Activated T-helper 2 cell treated with anti-CD3 and anti-CD28 coated beads, Interferon-gamma antibody, Interleukin-2, Interleukin-4, amounts not matched to agents 10 μg/mL and 5 μg/mL and 100 μg/mL, durations not matched to agents 14 hours and 24 hours and 36 hours (primary cell): ENCODE data around the gene B3GALT2. TPM values are rescaled to one million over a fixed set of nuclear protein-coding genes. Genes with fewer than 3 reads are reported as not detected.
"Not testable (repeated sequence)": the region's sequence is repeated elsewhere in the genome, so short reads cannot be mapped to it uniquely, and the experiment has no call there.

Experiments
- DNase-seq: peaks from one replicate; pipeline ENCODE4 v3.0.0; 2021; ENCODE audit warnings: low spot score
- H3K27ac Mint-ChIP-seq: one replicate; pipeline ENCODE4 v1.8.0; 2021; ENCODE audit warnings: mixed read lengths
- H3K27me3 Mint-ChIP-seq: one replicate; pipeline ENCODE4 v1.8.0; 2021; ENCODE audit warnings: low read depth, mixed read lengths
- H3K36me3 Mint-ChIP-seq: one replicate; pipeline ENCODE4 v1.8.0; 2021; ENCODE audit warnings: low read depth, mixed read lengths
- H3K4me1 Mint-ChIP-seq: one replicate; pipeline ENCODE4 v1.8.0; 2021; ENCODE audit warnings: low read depth, mixed read lengths
- H3K4me3 Mint-ChIP-seq: one replicate; pipeline ENCODE4 v1.8.0; 2021; ENCODE audit warnings: low read depth, mild to moderate bottlenecking, moderate library complexity, mixed read lengths
- H3K9me3 Mint-ChIP-seq: one replicate; pipeline ENCODE4 v1.8.0; 2021; ENCODE audit warnings: mixed read lengths
- intact Hi-C: fragments of 100-400 bp; cut with micrococcal nuclease; formaldehyde crosslinking; loops from one replicate; pipeline ENCODE4 v1.15.1; 2023
- total RNA-seq: library from RNA; stranded (reverse); gene quantifications from 2 replicates; pipeline ENCODE4 v1.2.3, GENCODE V29; 2022

The B3GALT2 gene
- total RNA-seq, 1 donor from 2014 or later, result not detected

DNA sequence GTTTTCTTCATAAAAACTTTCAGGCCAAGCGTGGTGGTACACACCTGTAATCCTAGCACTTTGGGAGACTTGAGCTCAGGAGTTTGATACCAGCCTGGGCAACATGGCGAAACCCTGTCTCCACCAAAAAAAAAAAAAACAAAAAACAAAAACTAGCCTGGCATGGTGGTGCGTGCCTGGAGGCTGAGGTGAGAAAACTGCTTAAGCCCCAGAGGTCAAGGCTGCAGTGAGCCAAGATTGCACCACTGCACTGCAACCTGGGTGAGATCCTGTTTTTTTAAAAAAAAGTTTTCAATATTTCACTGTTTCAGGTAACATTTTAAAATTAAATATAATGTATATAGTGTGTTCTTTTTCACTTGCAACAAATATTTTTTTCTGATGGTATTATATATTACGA lies 13.5 kb upstream of the B3GALT2 start:
- Mint-ChIP-seq H3K4me3 (no peak overlapping the region), H3K27ac (no peak overlapping the region), H3K27me3 (no peaks in the 10 kb centered on the region), H3K36me3 (peaks cover 36% of the 10 kb centered on the region), H3K9me3 (no peaks in the 10 kb centered on the region), H3K4me1 (peaks cover 14% of the 10 kb centered on the region)
- no peak for DNase-seq
- intact Hi-C loops, result no loop called here

DNA sequence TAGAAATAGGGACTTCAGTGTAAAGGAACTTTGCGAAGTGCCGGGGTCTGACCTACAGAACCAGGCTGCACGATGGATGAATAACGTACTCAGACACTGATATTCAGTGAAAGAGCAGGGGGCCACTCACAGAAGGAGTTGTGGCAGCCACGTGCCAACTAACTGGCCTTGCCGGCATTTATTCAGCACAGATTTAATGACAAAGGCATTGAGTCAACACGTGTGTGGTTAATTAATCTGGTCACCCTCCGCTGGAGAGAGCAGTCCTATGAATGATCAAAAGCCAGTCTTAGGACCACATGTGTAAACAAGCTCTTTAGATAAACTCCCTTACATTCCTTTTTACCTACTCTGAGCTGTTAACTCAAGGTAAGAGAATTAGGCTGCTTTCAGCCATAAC lies 6.2 kb upstream of the B3GALT2 start:
- no peaks in the 10 kb centered on the region for H3K27me3 Mint-ChIP-seq
- H3K36me3 Mint-ChIP-seq, result peaks cover 36% of the 10 kb centered on the region
- H3K9me3 Mint-ChIP-seq, result peaks cover 5% of the 10 kb centered on the region
- H3K4me3 Mint-ChIP-seq, result no peak overlapping the region
- peaks cover 6% of the 10 kb centered on the region for H3K4me1 Mint-ChIP-seq
- intact Hi-C loops, result no loop called here
- no peak overlapping the region for H3K27ac Mint-ChIP-seq
- no peak for DNase-seq

DNA sequence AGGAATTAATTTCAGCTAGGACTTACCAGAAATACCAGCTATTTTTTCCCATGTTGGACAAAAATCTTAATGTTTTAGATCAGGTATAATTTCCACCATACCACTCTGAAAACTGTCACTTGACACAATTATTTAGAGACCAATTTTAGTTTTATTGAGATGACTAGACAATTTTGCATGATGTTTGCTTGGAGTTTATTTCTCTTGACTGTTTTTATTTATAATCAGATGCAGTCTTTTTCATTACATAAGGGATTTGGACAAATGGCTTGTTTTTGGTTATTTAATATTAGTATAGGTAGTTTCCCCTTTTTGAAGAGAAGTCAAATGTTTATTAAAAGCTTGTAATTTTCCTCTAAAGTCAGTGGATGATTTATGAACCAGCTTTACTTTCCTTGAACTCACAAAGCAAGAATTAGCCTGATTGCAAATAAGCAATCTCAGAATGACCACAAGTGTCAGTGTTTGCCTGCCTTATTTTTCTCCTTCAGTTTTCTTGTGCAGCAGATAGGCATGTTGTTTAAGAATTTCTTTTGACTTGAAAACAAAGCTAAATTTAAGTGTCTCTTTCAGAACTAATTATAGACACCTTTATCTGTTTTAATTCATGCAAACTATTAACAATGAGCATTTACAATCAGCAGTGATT lies 3.8 kb upstream of the B3GALT2 start:
- peaks cover 28% of the 10 kb centered on the region for H3K36me3 Mint-ChIP-seq
- no peaks in the 10 kb centered on the region for H3K27me3 Mint-ChIP-seq
- DNase-seq, result no peak
- no peak overlapping the region for H3K4me3 Mint-ChIP-seq
- H3K4me1 Mint-ChIP-seq, result peaks cover 14% of the 10 kb centered on the region
- peaks cover 5% of the 10 kb centered on the region for H3K9me3 Mint-ChIP-seq
- H3K27ac Mint-ChIP-seq, result no peak overlapping the region
- intact Hi-C loops, result no loop called here

DNA sequence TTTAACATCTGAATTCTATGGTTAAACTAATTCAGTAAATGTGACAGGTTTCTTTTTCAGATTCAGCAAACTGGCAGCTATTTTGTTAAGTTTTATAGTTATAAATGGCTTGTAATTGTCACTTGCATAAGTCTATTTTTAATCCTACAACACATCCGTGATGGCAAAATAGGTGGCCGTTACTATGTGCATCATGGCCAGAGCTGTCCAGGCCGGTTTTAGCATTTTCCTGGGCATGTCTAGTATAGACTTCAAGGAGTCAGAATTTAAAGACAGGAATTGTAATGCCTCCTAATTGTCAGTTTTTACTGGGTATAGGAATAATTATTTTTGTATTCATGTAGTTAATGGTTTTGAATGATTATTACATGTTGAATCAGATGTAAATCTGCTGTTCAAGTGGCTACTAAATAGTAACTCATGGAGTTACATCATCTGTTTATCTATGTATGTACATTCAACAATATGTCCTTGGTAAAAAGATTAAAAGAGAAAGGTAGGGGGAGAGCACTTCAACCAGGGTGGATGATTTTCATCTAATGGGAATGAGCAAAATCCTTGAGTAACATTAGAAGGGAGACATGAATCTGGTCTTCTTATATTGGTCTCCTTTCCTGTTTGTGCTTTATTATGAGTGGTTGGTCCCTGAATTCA lies 3.2 kb upstream of the B3GALT2 start:
- intact Hi-C loops, result no loop called here
- H3K9me3 Mint-ChIP-seq, result peaks cover 5% of the 10 kb centered on the region
- peaks cover 25% of the 10 kb centered on the region for H3K36me3 Mint-ChIP-seq
- no peaks in the 10 kb centered on the region for H3K27me3 Mint-ChIP-seq
- H3K4me3 Mint-ChIP-seq, result no peak overlapping the region
- DNase-seq, result no peak
- peaks cover 15% of the 10 kb centered on the region for H3K4me1 Mint-ChIP-seq
- no peak overlapping the region for H3K27ac Mint-ChIP-seq

DNA sequence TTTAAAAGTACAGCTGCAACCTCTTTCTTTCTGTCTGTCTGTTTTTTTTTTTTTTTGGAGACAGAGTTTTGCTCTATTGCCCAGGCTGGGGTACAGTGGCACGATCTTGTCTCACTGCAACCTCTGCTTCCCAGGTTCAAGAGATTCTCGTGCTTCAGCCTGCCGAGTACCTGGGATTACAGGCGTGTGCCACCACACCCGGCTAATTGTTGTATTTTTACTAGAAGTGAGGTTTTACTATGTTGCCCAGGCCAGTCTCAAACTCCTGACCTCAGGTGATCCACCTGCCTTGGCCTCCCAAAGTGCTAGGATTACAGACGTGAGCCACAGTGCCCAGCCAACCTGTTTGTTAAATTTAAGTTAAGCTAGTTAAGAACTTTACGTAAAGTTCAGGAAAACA lies 2.5 kb upstream of the B3GALT2 start:
- intact Hi-C loops, H3K4me3 Mint-ChIP-seq, H3K9me3 Mint-ChIP-seq, H3K27me3 Mint-ChIP-seq, H3K27ac Mint-ChIP-seq, DNase-seq: not testable (repeated sequence)
- H3K36me3 Mint-ChIP-seq, result peaks cover 22% of the 10 kb centered on the region
- peaks cover 16% of the 10 kb centered on the region for H3K4me1 Mint-ChIP-seq

DNA sequence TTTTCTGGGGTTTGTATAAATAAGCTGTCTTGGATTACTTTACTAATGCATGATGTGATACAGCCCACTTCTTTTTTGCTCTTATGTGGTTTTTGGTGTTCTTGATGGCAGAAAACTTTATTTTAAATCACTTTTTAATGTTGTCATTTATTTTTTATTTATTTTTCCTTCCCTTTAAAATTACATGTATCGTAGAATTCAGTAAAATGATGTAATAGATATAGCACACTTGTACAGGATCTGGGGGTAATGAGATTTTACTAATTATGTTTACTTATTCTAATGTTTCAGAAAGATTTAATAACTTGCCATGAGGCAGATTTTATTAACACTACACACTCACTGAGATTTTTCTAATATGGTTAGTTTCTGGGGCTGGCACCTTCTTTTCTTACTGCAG lies 701 bp upstream of the B3GALT2 start:
- Mint-ChIP-seq H3K27ac (no peak overlapping the region), H3K9me3 (no peaks in the 10 kb centered on the region), H3K4me3 (no peak overlapping the region), H3K4me1 (peaks cover 20% of the 10 kb centered on the region), H3K27me3 (no peaks in the 10 kb centered on the region), H3K36me3 (peaks cover 11% of the 10 kb centered on the region)
- DNase-seq, result no peak
- intact Hi-C loops, result no loop called here

DNA sequence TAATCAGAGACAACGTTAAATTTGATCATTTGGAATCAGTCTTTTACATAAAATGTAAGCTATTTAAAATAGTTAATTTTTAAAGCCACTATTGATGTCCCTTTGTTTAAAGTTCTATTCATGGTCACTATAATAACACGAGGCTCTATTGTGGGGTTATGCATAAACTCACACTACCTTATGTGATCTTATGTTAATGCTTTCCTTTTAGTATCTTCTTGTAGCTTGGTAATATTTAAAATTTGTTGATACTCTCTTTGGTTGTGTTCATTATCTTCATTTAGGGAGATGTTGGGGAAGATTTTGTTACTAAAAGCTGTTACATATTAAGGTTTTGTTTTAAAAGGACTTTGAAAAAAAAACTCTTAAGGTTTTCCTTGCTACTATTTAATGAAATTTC lies 1.2 kb downstream of the B3GALT2 start:
- Mint-ChIP-seq H3K27ac (no peak overlapping the region), H3K36me3 (no peaks in the 10 kb centered on the region), H3K4me1 (peaks cover 22% of the 10 kb centered on the region), H3K9me3 (no peaks in the 10 kb centered on the region), H3K27me3 (no peaks in the 10 kb centered on the region), H3K4me3 (peak overlapping the region; percentile 3)
- intact Hi-C loops, result no loop called here
- no peak for DNase-seq

DNA sequence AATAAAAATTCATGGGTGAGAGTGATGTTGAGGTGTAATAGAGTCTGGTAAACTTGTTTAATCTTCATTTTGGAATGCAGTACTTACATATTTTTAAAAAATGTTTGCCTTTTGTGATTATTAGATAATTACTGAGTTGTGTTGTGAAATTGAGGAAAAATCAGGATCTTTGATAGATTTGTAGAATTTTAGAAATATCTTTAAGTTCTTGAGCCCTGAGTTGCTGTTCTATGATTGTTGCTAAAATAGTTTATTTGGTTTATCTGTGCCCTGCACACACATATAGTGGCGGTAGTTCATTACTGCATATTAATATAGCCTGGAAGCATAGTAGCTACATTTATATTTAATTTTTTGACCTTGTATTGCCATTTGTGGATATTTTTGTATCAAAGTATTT lies 1.6 kb downstream of the B3GALT2 start:
- no peak for DNase-seq
- H3K27me3 Mint-ChIP-seq, result no peaks in the 10 kb centered on the region
- peaks cover 22% of the 10 kb centered on the region for H3K4me1 Mint-ChIP-seq
- no peak overlapping the region for H3K27ac Mint-ChIP-seq
- intact Hi-C loops, result no loop called here
- H3K4me3 Mint-ChIP-seq, result no peak overlapping the region
- H3K9me3 Mint-ChIP-seq, result no peaks in the 10 kb centered on the region
- H3K36me3 Mint-ChIP-seq, result no peaks in the 10 kb centered on the region

DNA sequence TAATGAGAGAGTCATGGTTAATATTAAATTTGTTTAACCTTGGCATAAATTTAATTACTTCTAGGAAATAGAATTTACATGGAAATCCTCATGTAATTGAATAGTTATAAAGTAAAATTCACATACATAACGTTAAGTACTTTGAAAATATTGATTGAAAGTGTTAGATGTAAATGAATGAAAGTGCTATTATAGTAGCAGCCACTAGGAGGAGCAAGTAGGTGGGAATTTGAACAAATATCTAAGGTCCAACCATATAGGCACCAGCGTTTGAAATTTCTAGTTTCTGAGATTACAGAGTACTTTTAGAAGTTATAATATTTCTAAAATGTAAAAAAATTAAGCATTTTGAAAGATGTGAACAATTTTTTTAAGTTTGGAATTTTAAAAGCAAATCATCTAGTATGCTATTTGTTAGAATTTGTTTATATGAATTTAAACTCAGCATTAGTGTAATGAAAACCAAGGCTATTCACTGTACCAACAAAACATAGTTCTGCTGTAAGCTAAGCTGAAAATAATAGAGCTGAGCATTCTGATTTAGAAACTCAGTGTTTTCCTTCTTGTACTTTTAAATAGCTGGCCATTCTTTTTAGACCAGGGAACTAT lies 3.3 kb downstream of the B3GALT2 start:
- H3K27ac Mint-ChIP-seq, result no peak overlapping the region
- intact Hi-C loops, result loop anchor here (2.0 kb wide), 2 partner anchors 226 to 1112 kb away; no protein-coding TSS in a partner anchor
- H3K4me1 Mint-ChIP-seq, result peaks cover 25% of the 10 kb centered on the region
- DNase-seq, result no peak
- H3K36me3 Mint-ChIP-seq, result no peaks in the 10 kb centered on the region
- H3K27me3 Mint-ChIP-seq, result no peaks in the 10 kb centered on the region
- no peaks in the 10 kb centered on the region for H3K9me3 Mint-ChIP-seq
- H3K4me3 Mint-ChIP-seq, result no peak overlapping the region

DNA sequence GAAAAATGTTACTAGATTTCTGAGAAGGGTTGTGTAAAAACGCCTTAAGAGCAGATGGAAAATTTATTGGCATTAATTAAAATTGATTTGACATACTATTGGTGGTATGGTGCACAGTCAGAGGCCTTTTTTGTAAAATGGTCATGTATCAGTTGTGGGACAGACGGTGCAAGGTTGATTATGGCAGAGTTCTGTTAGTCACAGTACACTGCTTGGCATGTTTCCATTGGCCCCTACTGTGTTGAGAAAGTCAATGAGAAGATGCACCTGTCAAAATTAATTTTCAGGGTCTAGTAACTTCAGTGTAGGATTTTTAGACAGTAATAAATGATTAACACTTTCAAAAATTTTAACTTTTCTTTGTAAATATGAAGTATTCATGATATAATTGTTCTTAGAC lies 4.4 kb downstream of the B3GALT2 start:
- no peak overlapping the region for H3K4me3 Mint-ChIP-seq

DNA sequence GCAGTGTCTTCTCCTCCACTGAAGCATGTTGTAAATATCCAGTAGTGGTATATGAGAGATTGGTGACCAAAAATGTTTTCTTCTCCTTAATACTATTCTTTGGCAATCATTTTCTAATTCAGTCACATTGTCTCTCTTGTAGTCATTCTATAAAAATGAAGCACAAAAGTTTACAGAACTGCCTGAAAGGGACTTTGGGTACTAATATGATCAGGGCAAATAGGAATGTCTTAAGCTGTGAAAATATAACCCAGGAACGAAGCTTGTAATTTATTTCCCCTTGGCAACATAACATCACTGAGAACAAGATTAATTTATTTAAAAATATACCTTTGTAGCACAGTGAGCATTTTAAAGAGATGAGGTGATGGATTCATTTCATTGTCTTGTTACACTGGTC lies 4.9 kb downstream of the B3GALT2 start:
- no peaks in the 10 kb centered on the region for H3K27me3 Mint-ChIP-seq
- H3K9me3 Mint-ChIP-seq, result no peaks in the 10 kb centered on the region
- peaks cover 23% of the 10 kb centered on the region for H3K4me1 Mint-ChIP-seq
- H3K27ac Mint-ChIP-seq, result no peak overlapping the region
- no peak overlapping the region for H3K4me3 Mint-ChIP-seq
- H3K36me3 Mint-ChIP-seq, result peaks cover 2% of the 10 kb centered on the region
- intact Hi-C loops, result no loop called here
- DNase-seq, result no peak

More for the DNA sequence above, 4.4 kb downstream of the B3GALT2 start:
- Mint-ChIP-seq H3K4me1 (peaks cover 27% of the 10 kb centered on the region), H3K36me3 (peaks cover 2% of the 10 kb centered on the region), H3K27ac (no peak overlapping the region), H3K9me3 (no peaks in the 10 kb centered on the region), H3K27me3 (no peaks in the 10 kb centered on the region)
- intact Hi-C loops, result loop anchor here (2.0 kb wide), 2 partner anchors 227 to 1113 kb away; no protein-coding TSS in a partner anchor
- DNase-seq, result no peak

DNA sequence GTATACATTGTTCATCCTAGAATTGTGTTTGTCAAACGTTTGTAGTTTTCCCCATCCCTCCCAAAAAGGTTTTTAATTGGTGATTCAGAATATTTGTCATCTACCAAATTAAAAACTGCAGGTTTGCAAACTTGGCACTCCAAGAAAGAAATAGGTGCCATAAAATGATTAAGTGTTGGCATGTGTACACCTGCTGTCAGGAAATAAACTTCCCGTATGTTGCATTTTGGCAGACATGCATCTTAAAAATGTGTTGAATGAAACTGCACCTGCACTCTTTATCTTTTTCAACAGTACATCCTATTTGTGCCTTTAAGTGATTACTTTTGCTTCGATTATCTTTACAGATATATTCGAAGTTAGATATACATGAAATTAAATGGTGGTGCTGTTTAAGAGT lies 7.3 kb downstream of the B3GALT2 start:
- no peak overlapping the region for H3K4me3 Mint-ChIP-seq

DNA sequence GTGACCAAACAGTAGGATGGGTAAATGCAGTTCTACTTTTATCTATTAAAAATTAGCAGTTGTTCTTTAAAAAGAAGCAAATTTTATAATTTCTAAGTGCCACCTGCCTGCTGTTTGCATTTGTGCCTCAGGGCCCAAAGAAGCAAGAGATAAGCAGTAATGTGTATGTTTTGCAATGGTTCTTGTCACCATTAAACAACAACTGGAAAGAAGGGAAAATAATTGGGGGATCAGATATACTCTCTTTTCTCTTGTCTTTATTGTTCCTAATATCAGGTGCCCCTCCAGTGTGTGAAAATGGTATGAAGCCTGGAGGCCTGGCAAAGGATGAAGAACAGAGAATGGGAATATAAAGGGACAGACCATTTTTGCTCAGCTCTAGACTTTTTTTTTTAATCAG lies 9.6 kb downstream of the B3GALT2 start:
- intact Hi-C loops, result no loop called here
- peaks cover 17% of the 10 kb centered on the region for H3K36me3 Mint-ChIP-seq
- no peak for DNase-seq
- peaks cover 13% of the 10 kb centered on the region for H3K4me1 Mint-ChIP-seq
- no peak overlapping the region for H3K27ac Mint-ChIP-seq
- no peaks in the 10 kb centered on the region for H3K27me3 Mint-ChIP-seq
- H3K4me3 Mint-ChIP-seq, result no peak overlapping the region
- no peaks in the 10 kb centered on the region for H3K9me3 Mint-ChIP-seq

More for the DNA sequence above, 7.3 kb downstream of the B3GALT2 start:
- DNase-seq, result no peak
- intact Hi-C loops, result no loop called here
- H3K4me1 Mint-ChIP-seq, result peaks cover 16% of the 10 kb centered on the region
- no peaks in the 10 kb centered on the region for H3K27me3 Mint-ChIP-seq
- H3K9me3 Mint-ChIP-seq, result no peaks in the 10 kb centered on the region
- H3K27ac Mint-ChIP-seq, result no peak overlapping the region
- H3K36me3 Mint-ChIP-seq, result peaks cover 9% of the 10 kb centered on the region
